ENCODE data around the gene ELF5. TPM values are rescaled to one million over a fixed set of nuclear protein-coding genes. Genes with fewer than 3 reads are reported as not detected.

ELF5 gene
- total RNA-seq, 4 donors from 2014 or later, result not detected

DNA sequence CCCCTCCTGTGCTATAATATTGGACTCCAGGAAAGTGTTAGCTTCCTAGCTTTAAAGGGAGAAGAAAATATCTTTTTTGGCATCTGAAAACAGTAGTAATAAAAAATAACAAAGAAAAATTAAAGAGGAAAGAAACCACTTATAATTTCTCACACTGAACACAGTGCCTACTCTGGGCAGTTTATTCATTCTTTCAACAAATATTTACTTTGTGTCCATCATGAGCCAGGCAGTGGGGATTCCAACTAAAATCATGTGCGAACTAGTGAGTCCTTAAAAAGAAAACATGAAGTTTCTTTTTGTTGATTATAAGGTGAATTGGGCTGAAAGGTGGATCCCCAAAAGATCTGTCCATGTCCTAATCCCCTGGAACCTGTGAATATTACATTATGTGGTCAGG, 16.0 kb upstream of the ELF5 start:
- peaks cover 0 to 5% (median 0%) of the 10 kb centered on the region in 4 donors for H3K27me3 ChIP-seq
- H3K4me3 ChIP-seq, result no peak overlapping the region
- H3K9me3 ChIP-seq, result peaks cover 0 to 10% (median 7%) of the 10 kb centered on the region in 4 donors
- TF ChIP-seq POLR2AphosphoS5 (IDR thresholded peaks at IDR 0.05), result no peak
- no peak for TF ChIP-seq POLR2A (IDR thresholded peaks at IDR 0.05; ENCODE audit: low read depth)
- TF ChIP-seq, protein P1, sequence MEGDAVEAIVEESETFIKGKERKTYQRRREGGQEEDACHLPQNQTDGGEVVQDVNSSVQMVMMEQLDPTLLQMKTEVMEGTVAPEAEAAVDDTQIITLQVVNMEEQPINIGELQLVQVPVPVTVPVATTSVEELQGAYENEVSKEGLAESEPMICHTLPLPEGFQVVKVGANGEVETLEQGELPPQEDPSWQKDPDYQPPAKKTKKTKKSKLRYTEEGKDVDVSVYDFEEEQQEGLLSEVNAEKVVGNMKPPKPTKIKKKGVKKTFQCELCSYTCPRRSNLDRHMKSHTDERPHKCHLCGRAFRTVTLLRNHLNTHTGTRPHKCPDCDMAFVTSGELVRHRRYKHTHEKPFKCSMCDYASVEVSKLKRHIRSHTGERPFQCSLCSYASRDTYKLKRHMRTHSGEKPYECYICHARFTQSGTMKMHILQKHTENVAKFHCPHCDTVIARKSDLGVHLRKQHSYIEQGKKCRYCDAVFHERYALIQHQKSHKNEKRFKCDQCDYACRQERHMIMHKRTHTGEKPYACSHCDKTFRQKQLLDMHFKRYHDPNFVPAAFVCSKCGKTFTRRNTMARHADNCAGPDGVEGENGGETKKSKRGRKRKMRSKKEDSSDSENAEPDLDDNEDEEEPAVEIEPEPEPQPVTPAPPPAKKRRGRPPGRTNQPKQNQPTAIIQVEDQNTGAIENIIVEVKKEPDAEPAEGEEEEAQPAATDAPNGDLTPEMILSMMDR (IDR thresholded peaks at IDR 0.05), result no peak
- TF ChIP-seq EP300 (IDR thresholded peaks at IDR 0.05), result no peak
- no peak overlapping the region for H3K27ac ChIP-seq (replicated peaks in 1 of 4)
- no peak for DNase-seq (ENCODE audit: extremely low spot score)
- no peaks in the 10 kb centered on the region for H3K36me3 ChIP-seq
- intact Hi-C loops (cut with DNase I), result no loop called here
- H3K4me1 ChIP-seq, result no peaks in the 10 kb centered on the region
- whole genome bisulfite sequencing, result 27% methylated on average over 1 of the region's 1 CpG

DNA sequence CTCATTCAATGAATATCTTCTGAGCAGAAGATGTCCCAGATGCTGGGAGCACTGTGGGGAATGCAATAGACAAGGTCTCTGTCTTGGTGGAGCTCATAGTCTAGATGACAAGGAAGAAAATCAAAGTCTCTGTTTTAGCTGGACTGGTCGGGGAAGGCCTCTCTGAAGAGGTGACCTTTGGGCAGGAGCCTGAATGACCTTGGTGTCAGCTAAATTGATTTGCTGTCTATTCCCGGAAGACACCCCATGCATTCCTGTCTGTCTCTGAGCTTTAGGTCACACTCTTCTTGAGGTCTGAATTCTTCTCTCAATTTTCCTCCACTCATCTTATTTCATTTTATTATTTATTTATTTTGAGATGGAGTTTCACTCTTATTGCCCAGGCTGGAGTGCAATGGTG, 14.5 kb upstream of the ELF5 start:
- Histone ChIP-seq H3K9me3 (no peaks in the 10 kb centered on the region), H3K36me3 (no peaks in the 10 kb centered on the region), H3K4me1 (no peaks in the 10 kb centered on the region), H3K27ac (replicated peaks in 1 of 4) (no peak overlapping the region), H3K27me3 (peaks cover 0 to 11% (median 0%) of the 10 kb centered on the region in 4 donors), H3K4me3 (no peak overlapping the region)
- TF ChIP-seq POLR2A (IDR thresholded peaks at IDR 0.05; ENCODE audit: low read depth), result no peak
- no peak for TF ChIP-seq EP300 (IDR thresholded peaks at IDR 0.05)
- TF ChIP-seq, protein P1 (IDR thresholded peaks at IDR 0.05), result no peak
- TF ChIP-seq POLR2AphosphoS5 (IDR thresholded peaks at IDR 0.05), result no peak
- DNase-seq (ENCODE audit: extremely low spot score), result no peak
- 66% methylated on average over 2 of the region's 2 CpGs for WGBS
- intact Hi-C loops (cut with DNase I), result no loop called here

DNA sequence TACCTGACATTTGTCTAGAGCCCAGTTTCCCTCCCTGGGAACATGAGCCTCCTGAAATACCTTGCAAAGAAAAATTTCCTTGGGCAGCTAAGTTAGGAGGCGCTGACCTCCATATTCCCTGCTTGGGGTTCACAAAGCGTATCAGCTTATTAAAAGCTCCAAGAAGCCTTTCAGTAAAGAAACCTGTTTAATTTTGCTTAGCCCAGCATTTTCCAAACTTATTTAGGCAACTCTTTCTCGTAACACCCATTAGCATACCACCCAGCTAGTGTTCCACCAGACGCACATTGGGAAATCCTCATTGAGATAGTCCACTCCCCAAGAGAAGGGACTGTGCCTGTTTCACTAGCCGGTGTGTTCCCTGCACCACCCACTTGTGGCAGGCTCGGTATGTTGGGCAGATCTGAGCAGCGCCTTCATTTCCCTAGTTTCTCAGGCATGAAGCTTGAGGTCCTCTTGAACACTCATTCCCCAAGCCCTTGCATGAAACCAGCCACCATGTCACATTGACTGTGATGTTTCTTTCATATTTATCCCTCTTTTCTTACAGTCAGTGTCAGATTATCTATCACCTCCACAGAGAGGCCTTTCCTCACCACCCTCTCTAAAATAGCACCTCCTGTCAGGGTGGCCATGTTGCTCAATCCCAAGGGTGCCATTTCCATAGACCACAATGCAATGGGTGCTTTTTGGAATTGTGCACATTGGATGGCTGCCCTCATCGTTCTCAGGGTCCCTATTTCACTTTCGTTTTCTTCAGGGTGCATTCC, 12.5 kb upstream of the ELF5 start:
- DNase-seq (ENCODE audit: extremely low spot score), result no peak
- H3K4me3 ChIP-seq, result no peak overlapping the region
- H3K9me3 ChIP-seq, result no peaks in the 10 kb centered on the region
- no peak overlapping the region for H3K27ac ChIP-seq (replicated peaks in 1 of 4)
- intact Hi-C loops (cut with DNase I), result no loop called here
- H3K4me1 ChIP-seq, result no peaks in the 10 kb centered on the region
- 89% methylated on average over 9 of the region's 9 CpGs for WGBS
- no peak for TF ChIP-seq POLR2AphosphoS5 (IDR thresholded peaks at IDR 0.05)
- TF ChIP-seq POLR2A (IDR thresholded peaks at IDR 0.05; ENCODE audit: low read depth), result no peak
- TF ChIP-seq, protein P1 (IDR thresholded peaks at IDR 0.05), result no peak
- no peak for TF ChIP-seq EP300 (IDR thresholded peaks at IDR 0.05)
- no peaks in the 10 kb centered on the region for H3K36me3 ChIP-seq
- peaks cover 0 to 11% (median 0%) of the 10 kb centered on the region in 4 donors for H3K27me3 ChIP-seq

DNA sequence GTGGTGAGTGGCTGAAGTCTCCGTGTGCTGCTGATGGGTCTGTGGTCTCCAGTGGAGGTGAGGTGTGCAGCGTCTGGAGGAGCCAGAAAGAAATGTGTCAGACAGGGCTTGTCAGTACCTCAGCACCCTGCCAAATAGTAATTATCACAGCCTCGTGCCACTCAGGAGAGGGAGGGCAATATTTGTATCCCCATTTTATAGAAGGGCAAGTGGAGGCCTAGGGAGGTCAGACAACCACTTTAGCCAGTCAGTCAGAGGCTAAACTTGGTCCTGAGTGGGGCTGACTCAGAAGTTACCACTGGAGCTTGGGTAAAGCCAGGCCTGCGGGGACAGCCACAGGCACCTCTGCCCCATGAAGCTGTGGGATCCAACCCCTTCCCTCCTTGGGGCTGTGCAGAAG, 11.5 kb upstream of the ELF5 start:
- TF ChIP-seq POLR2AphosphoS5 (IDR thresholded peaks at IDR 0.05) (no peak), POLR2A (IDR thresholded peaks at IDR 0.05; ENCODE audit: low read depth) (no peak), EP300 (IDR thresholded peaks at IDR 0.05) (no peak)
- Histone ChIP-seq H3K4me3 (no peak overlapping the region), H3K27me3 (peaks cover 0 to 11% (median 0%) of the 10 kb centered on the region in 4 donors), H3K27ac (replicated peaks in 1 of 4) (no peak overlapping the region), H3K9me3 (no peaks in the 10 kb centered on the region), H3K4me1 (no peaks in the 10 kb centered on the region), H3K36me3 (no peaks in the 10 kb centered on the region)
- intact Hi-C loops (cut with DNase I), result no loop called here
- no peak for DNase-seq (ENCODE audit: extremely low spot score)
- 73% methylated on average over 4 of the region's 4 CpGs for WGBS

DNA sequence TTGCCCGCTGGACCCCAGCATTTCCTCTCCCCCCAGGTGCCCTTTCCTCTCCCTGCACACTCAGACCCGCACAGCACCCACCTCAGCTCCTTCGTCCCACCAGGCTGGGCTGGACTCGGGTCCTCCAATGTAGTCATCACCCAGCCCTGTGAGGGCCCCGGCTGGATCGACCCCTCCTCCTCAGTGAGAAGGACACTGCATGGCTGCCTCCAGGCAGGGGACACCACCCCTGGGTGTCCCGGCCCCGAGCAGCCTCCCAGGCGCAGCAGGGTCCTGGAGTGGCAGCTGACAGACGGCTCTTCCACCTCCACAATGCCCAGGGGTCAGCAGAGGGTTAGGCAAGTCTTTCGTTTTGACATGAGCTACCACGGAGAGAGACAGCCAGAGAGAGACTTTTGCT, 11.1 kb upstream of the ELF5 start:
- WGBS, result 70% methylated on average over 12 of the region's 12 CpGs
- no peak for TF ChIP-seq POLR2A (IDR thresholded peaks at IDR 0.05; ENCODE audit: low read depth)
- TF ChIP-seq POLR2AphosphoS5 (IDR thresholded peaks at IDR 0.05), result no peak
- no peak for TF ChIP-seq EP300 (IDR thresholded peaks at IDR 0.05)
- TF ChIP-seq, protein P1 (IDR thresholded peaks at IDR 0.05), result no peak
- H3K27ac ChIP-seq (replicated peaks in 1 of 4), result no peak overlapping the region
- no peaks in the 10 kb centered on the region for H3K4me1 ChIP-seq
- no peak for DNase-seq (ENCODE audit: extremely low spot score)
- intact Hi-C loops (cut with DNase I), result no loop called here
- no peak overlapping the region for H3K4me3 ChIP-seq
- H3K9me3 ChIP-seq, result no peaks in the 10 kb centered on the region
- peaks cover 0 to 11% (median 0%) of the 10 kb centered on the region in 4 donors for H3K27me3 ChIP-seq
- H3K36me3 ChIP-seq, result no peaks in the 10 kb centered on the region
